ENCODE results near the gene SUN1. TPM values are rescaled to one million over a fixed set of nuclear protein-coding genes. Genes with fewer than 3 reads are reported as not detected.
"Not testable (repeated sequence)": the region's sequence is repeated elsewhere in the genome, so short reads cannot be mapped to it uniquely, and the experiment has no call there.

SUN1 gene
- total RNA-seq, 4 donors from 2014 or later, result 225 to 475 (median 263) TPM

DNA sequence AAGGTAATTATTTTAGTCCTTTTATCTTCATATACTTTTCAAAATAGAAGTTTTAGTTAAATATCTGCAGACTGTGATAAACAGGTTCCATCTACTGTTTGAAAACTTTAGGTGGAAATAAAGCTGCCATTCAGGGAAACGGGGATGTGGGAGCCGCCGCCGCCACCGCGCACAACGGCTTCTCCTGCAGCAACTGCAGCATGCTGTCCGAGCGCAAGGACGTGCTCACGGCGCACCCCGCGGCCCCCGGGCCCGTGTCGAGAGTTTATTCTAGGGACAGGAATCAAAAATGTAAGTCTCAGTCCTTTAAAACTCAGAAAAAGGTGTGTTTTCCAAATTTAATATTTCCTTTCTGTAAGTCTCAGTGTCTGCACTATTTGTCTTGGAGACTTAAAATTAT is 11.0 kb downstream of the SUN1 start:
- 92% methylated on average over 17 of the region's 17 CpGs for WGBS
- TF ChIP-seq POLR2AphosphoS5 (IDR thresholded peaks at IDR 0.05) (no peak), POLR2A (IDR thresholded peaks at IDR 0.05) (no peak), EP300 (IDR thresholded peaks at IDR 0.05) (no peak)
- TF ChIP-seq, protein P1, sequence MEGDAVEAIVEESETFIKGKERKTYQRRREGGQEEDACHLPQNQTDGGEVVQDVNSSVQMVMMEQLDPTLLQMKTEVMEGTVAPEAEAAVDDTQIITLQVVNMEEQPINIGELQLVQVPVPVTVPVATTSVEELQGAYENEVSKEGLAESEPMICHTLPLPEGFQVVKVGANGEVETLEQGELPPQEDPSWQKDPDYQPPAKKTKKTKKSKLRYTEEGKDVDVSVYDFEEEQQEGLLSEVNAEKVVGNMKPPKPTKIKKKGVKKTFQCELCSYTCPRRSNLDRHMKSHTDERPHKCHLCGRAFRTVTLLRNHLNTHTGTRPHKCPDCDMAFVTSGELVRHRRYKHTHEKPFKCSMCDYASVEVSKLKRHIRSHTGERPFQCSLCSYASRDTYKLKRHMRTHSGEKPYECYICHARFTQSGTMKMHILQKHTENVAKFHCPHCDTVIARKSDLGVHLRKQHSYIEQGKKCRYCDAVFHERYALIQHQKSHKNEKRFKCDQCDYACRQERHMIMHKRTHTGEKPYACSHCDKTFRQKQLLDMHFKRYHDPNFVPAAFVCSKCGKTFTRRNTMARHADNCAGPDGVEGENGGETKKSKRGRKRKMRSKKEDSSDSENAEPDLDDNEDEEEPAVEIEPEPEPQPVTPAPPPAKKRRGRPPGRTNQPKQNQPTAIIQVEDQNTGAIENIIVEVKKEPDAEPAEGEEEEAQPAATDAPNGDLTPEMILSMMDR (IDR thresholded peaks at IDR 0.05), result no peak
- no peak for DNase-seq (ENCODE audit: low spot score in 2 of 2)
- H3K4me3 ChIP-seq, result no peak overlapping the region
- no peak overlapping the region for H3K27ac ChIP-seq
- no peaks in the 10 kb centered on the region for H3K9me3 ChIP-seq
- H3K27me3 ChIP-seq, result no peaks in the 10 kb centered on the region
- peaks cover 9% of the 10 kb centered on the region for H3K4me1 ChIP-seq
- H3K36me3 ChIP-seq, result peaks cover 64% of the 10 kb centered on the region

DNA sequence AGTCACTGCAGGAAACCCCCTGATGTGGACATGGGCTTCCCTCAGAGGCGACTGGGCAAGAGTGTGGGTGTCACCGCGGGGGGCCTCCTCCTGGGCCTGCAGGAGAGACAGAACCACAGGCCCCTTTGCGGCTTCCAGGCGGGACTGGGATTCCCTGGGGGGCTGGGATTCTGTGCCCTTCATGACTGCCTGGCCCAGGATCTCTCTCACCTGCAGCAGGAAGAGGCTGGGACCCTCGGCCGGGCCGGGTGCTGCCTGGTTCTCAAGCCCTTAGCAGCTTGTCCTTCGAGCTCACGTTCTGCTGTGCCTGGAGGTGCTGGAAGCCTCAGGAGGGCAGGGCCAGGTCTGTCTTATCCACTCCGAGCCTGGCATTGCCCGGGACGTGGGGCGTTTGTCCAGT is 11.8 kb downstream of the SUN1 start:
- 97% methylated on average over 9 of the region's 14 CpGs for WGBS
- H3K27me3 ChIP-seq, result no peaks in the 10 kb centered on the region
- peaks cover 9% of the 10 kb centered on the region for H3K4me1 ChIP-seq
- H3K27ac ChIP-seq, result no peak overlapping the region
- no peaks in the 10 kb centered on the region for H3K9me3 ChIP-seq
- no peak overlapping the region for H3K4me3 ChIP-seq
- DNase-seq (ENCODE audit: low spot score in 2 of 2), result no peak
- TF ChIP-seq, protein P1 (IDR thresholded peaks at IDR 0.05), result no peak
- TF ChIP-seq EP300 (IDR thresholded peaks at IDR 0.05), result no peak
- no peak for TF ChIP-seq POLR2AphosphoS5 (IDR thresholded peaks at IDR 0.05)
- no peak for TF ChIP-seq POLR2A (IDR thresholded peaks at IDR 0.05)
- peaks cover 63% of the 10 kb centered on the region for H3K36me3 ChIP-seq

DNA sequence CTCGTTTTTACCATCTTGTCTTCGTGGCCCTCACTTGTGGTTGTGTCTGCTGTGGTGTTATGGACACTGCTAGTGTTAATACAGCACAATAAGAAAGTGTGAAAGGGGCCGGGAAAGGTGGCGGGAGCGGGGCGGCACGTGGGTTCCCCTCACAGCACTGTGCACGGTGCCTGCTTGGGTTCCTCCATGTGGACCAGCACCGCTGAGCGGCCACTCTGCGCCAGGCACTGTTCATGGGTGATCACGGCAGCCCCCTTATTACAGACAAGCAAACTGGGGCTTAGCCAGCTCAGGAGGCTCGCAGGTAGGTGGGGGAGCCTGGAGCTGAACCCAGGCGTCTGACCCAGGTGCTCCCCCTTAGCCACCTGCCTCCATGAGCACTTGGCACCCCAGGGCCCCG is 12.2 kb downstream of the SUN1 start:
- Histone ChIP-seq H3K9me3 (no peaks in the 10 kb centered on the region), H3K27ac (no peak overlapping the region)

DNA sequence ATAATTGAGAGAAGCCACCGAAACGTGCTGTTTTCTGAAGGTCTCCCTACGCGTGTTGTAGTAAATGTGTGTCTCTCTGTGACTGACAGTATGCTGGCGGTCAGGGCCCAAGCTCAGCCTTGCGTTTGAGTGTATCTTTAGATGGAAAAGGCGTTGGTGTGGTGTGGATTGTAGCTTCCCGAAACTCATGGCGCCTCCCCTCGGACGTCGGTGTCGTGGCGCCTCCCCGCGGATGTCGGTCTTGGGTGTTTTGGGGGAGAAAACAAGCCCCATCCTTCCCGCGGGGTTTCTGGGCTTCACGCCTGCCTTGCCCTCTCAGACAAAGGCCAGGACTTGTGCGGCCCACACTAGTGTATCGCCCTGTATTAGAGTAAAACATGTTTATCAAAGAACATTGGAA is 12.8 kb downstream of the SUN1 start:
- H3K4me1 ChIP-seq, result peaks cover 9% of the 10 kb centered on the region
- DNase-seq (ENCODE audit: low spot score in 2 of 2), result no peak
- no peak overlapping the region for H3K27ac ChIP-seq
- H3K27me3 ChIP-seq, result no peaks in the 10 kb centered on the region
- H3K4me3 ChIP-seq, result no peak overlapping the region
- H3K36me3 ChIP-seq, result peaks cover 66% of the 10 kb centered on the region
- H3K9me3 ChIP-seq, result no peaks in the 10 kb centered on the region
- 89% methylated on average over 22 of the region's 22 CpGs for WGBS
- no peak for TF ChIP-seq POLR2AphosphoS5 (IDR thresholded peaks at IDR 0.05)
- TF ChIP-seq, protein P1 (IDR thresholded peaks at IDR 0.05), result no peak
- TF ChIP-seq POLR2A (IDR thresholded peaks at IDR 0.05), result no peak
- TF ChIP-seq EP300 (IDR thresholded peaks at IDR 0.05), result no peak

More for the DNA sequence above, 12.2 kb downstream of the SUN1 start:
- no peaks in the 10 kb centered on the region for H3K27me3 ChIP-seq
- DNase-seq (ENCODE audit: low spot score in 2 of 2), result no peak
- 95% methylated on average over 15 of the region's 15 CpGs for WGBS
- H3K4me3 ChIP-seq, result no peak overlapping the region
- TF ChIP-seq POLR2A (IDR thresholded peaks at IDR 0.05), result no peak
- no peak for TF ChIP-seq EP300 (IDR thresholded peaks at IDR 0.05)
- TF ChIP-seq, protein P1 (IDR thresholded peaks at IDR 0.05), result no peak
- TF ChIP-seq POLR2AphosphoS5 (IDR thresholded peaks at IDR 0.05), result no peak
- H3K36me3 ChIP-seq, result peaks cover 64% of the 10 kb centered on the region
- peaks cover 9% of the 10 kb centered on the region for H3K4me1 ChIP-seq

DNA sequence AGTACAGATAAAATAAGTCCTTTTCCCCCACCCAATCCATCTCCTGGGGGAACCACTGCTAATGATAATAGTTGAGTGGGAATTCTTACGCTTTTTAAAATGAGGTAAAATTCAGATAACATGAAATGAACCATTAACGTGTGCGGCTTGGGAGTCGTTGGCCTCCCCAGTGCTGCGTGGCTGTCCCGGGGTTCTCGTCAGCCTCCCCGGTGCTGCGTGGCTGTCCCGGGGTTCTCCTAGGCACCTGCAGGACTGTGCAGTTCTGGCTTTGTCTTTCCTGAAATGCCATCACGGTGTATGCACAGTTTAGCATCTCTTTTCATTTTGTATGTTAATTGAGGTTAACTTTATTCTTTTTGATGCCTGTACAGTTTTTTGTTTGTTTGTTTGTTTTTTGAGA is 13.5 kb downstream of the SUN1 start:
- H3K9me3 ChIP-seq, result no peaks in the 10 kb centered on the region
- peaks cover 9% of the 10 kb centered on the region for H3K4me1 ChIP-seq
- no peaks in the 10 kb centered on the region for H3K27me3 ChIP-seq
- H3K4me3 ChIP-seq, result no peak overlapping the region
- no peak for DNase-seq (ENCODE audit: low spot score in 2 of 2)
- TF ChIP-seq, protein P1 (IDR thresholded peaks at IDR 0.05), result no peak
- no peak for TF ChIP-seq EP300 (IDR thresholded peaks at IDR 0.05)
- no peak for TF ChIP-seq POLR2A (IDR thresholded peaks at IDR 0.05)
- TF ChIP-seq POLR2AphosphoS5 (IDR thresholded peaks at IDR 0.05), result no peak
- H3K27ac ChIP-seq, result no peak overlapping the region
- WGBS, result 90% methylated on average over 11 of the region's 11 CpGs
- H3K36me3 ChIP-seq, result peaks cover 63% of the 10 kb centered on the region

DNA sequence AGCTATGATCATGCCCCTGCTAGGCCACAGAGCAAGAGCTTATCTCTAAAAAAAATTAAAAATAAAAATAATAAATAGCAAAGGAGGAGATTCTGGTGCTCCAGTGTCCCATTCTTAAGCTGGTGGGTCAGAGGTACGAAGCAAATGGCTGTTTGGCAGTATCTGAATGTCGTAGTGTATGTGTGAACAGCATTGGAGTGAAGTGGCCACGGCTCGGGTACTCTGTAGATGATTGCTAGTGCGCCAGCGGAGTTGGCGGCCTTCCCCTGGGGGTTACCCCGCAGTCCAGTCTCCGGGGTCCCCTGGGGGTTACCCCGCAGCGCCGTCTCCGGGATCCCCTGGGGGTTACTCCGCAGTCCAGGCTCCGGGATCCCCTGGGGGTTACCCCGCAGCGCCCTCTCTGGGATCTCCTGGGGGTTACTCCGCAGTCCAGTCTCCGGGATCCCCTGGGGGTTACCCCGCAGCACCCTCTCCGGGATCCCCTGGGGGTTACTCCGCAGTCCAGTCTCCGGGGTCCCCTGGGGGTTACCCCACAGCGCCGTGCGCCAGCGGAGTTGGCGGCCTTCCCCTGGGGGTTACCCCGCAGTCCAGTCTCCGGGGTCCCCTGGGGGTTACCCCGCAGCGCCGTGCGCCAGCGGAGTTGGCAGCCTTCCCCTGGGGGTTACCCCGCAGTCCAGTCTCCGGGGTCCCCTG is 14.8 kb downstream of the SUN1 start:
- not testable (repeated sequence) for H3K4me3 ChIP-seq; H3K27ac ChIP-seq; H3K9me3 ChIP-seq; H3K4me1 ChIP-seq; DNase-seq (ENCODE audit: low spot score in 2 of 2); H3K27me3 ChIP-seq
- peaks cover 70% of the 10 kb centered on the region for H3K36me3 ChIP-seq
- 90% methylated on average over 14 of the region's 37 CpGs for WGBS

DNA sequence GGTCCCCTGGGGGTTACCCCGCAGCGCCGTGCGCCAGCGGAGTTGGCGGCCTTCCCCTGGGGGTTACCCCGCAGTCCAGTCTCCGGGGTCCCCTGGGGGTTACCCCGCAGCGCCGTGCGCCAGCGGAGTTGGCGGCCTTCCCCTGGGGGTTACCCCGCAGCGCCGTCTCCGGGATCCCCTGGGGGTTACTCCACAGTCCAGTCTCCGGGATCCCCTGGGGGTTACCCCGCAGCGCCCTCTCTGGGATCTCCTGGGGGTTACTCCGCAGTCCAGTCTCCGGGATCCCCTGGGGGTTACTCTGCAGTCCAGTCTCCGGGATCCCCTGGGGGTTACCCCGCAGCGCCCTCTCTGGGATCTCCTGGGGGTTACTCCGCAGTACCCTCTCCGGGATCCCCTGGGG is 15.5 kb downstream of the SUN1 start:
- 90% methylated on average over 24 of the region's 28 CpGs for WGBS
- peaks cover 70% of the 10 kb centered on the region for H3K36me3 ChIP-seq

More for the DNA sequence above, 15.5 kb downstream of the SUN1 start:
- H3K27me3 ChIP-seq; H3K4me3 ChIP-seq; DNase-seq (ENCODE audit: low spot score in 2 of 2); H3K27ac ChIP-seq; H3K9me3 ChIP-seq; H3K4me1 ChIP-seq: not testable (repeated sequence)

Data from suprapubic skin (tissue), 4 donors.